ENCODE data around the gene PLB1.

PLB1 gene

DNA sequence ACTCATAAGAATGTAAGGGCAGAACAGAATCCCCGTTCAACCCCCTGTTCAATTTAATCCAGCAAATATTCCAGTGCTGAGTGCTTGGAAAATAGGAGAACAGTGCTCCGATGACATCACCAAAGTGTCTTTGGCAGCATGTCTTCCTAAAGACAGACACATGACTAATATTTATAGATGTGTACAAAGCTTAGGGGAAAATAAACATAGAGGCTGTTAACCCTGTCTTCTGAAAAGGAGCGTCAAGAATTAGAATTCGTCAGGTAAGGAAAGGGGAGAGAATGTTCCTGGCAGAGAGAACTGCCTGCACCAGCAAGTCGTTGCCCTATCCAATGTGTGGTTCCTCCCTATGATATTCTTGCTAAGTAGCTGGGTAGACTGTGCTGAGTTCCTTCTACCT, 72.7 kb downstream of the PLB1 start:
- TF ChIP-seq, protein P1, sequence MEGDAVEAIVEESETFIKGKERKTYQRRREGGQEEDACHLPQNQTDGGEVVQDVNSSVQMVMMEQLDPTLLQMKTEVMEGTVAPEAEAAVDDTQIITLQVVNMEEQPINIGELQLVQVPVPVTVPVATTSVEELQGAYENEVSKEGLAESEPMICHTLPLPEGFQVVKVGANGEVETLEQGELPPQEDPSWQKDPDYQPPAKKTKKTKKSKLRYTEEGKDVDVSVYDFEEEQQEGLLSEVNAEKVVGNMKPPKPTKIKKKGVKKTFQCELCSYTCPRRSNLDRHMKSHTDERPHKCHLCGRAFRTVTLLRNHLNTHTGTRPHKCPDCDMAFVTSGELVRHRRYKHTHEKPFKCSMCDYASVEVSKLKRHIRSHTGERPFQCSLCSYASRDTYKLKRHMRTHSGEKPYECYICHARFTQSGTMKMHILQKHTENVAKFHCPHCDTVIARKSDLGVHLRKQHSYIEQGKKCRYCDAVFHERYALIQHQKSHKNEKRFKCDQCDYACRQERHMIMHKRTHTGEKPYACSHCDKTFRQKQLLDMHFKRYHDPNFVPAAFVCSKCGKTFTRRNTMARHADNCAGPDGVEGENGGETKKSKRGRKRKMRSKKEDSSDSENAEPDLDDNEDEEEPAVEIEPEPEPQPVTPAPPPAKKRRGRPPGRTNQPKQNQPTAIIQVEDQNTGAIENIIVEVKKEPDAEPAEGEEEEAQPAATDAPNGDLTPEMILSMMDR (IDR thresholded peaks at IDR 0.05; ENCODE audit: low read length) = no peak
- TF ChIP-seq EZH2 (optimal IDR thresholded peaks at IDR 0.05; ENCODE audit: low read depth, low read length) = no peak
- no peak for TF ChIP-seq EZH2phosphoT487 (IDR thresholded peaks at IDR 0.05; ENCODE audit: low read length)
- no peak overlapping the region for H3K27ac ChIP-seq (ENCODE audit: low read length)

DNA sequence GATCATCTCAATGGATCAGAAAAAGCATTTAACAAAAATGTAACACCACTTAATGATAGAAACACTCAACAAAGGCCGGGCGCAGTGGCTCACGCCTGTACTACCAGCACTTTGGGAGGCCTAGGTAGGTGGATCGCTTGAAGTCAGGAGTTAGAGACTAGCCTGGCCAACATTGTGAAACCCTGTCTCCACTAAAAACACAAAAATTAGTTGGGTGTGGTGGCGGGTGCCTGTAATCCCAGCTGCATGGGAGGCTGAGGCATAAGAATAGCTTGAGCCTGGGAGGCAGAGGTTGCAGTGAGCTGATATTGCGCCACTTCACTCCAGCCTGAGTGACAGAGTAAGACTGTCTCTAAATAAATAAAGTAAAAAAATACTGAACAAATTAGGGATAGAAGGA, 74.6 kb downstream of the PLB1 start:
- no peak for TF ChIP-seq EZH2 (optimal IDR thresholded peaks at IDR 0.05; ENCODE audit: low read depth, low read length)
- TF ChIP-seq EZH2phosphoT487 (IDR thresholded peaks at IDR 0.05; ENCODE audit: low read length) = no peak
- TF ChIP-seq, protein P1 (IDR thresholded peaks at IDR 0.05; ENCODE audit: low read length) = no peak
- Histone ChIP-seq H3K27me3 (replicated peaks; ENCODE audit: insufficient read depth, low read length) (no peaks in the 10 kb centered on the region), H3K9ac (ENCODE audit: low read length) (no peak overlapping the region), H3K79me2 (ENCODE audit: low read length) (no peaks in the 10 kb centered on the region), H3K27ac (ENCODE audit: low read length) (no peak overlapping the region), H3K4me3 (ENCODE audit: low read length) (no peak overlapping the region), H3K4me1 (ENCODE audit: low read length) (peaks cover 5% of the 10 kb centered on the region; the same call in 1 of the 2 replicates), H3K4me2 (ENCODE audit: low read depth, low read length) (no peak overlapping the region), H3K36me3 (replicated peaks; ENCODE audit: insufficient read depth, low read length) (no peaks in the 10 kb centered on the region), H3F3A (ENCODE audit: insufficient read depth, low read length) (no peaks in the 10 kb centered on the region), H4K20me1 (ENCODE audit: insufficient read depth, low read length) (no peaks in the 10 kb centered on the region), H2AFZ (ENCODE audit: low read length) (no peak overlapping the region), H3K9me3 (replicated peaks; ENCODE audit: insufficient read depth, low read length) (no peaks in the 10 kb centered on the region), H3K9me2 (replicated peaks; ENCODE audit: insufficient read depth, low read length) (no peaks in the 10 kb centered on the region)
- DNase-seq = no peak

More for the DNA sequence above, 72.7 kb downstream of the PLB1 start:
- Histone ChIP-seq H3K27me3 (replicated peaks; ENCODE audit: insufficient read depth, low read length) (no peaks in the 10 kb centered on the region), H3K4me2 (ENCODE audit: low read depth, low read length) (no peak overlapping the region), H3K9ac (ENCODE audit: low read length) (no peak overlapping the region), H2AFZ (ENCODE audit: low read length) (no peak overlapping the region), H3K9me3 (replicated peaks; ENCODE audit: insufficient read depth, low read length) (no peaks in the 10 kb centered on the region), H3K79me2 (ENCODE audit: low read length) (no peaks in the 10 kb centered on the region), H3F3A (ENCODE audit: insufficient read depth, low read length) (no peaks in the 10 kb centered on the region), H3K9me2 (replicated peaks; ENCODE audit: insufficient read depth, low read length) (no peaks in the 10 kb centered on the region), H4K20me1 (ENCODE audit: insufficient read depth, low read length) (no peaks in the 10 kb centered on the region), H3K4me3 (ENCODE audit: low read length) (no peak overlapping the region), H3K36me3 (replicated peaks; ENCODE audit: insufficient read depth, low read length) (no peaks in the 10 kb centered on the region), H3K4me1 (ENCODE audit: low read length) (peaks cover 5% of the 10 kb centered on the region; the same call in 1 of the 2 replicates)
- DNase-seq = no peak

DNA sequence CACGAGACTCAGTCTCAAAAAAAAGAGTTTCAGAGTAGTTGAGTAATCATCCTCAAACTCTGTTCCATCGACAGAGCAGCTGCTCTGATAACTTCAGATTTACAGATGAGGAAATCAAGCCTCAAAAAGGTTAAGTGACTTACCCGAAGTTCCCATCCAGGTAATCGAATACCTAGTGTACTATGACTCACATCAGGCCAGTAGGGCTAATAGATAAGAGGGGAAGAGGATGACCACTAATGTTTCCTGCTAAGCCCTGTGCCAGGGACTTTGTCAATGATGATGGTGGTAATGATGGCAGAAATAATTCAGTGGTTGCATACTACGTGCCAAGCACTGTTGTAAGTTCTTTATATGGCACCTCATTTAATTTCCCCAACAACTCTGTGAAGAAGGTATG, 80.9 kb downstream of the PLB1 start:
- Histone ChIP-seq H3K27me3 (replicated peaks; ENCODE audit: insufficient read depth, low read length) (no peaks in the 10 kb centered on the region), H3K36me3 (replicated peaks; ENCODE audit: insufficient read depth, low read length) (no peaks in the 10 kb centered on the region), H3F3A (ENCODE audit: insufficient read depth, low read length) (no peaks in the 10 kb centered on the region), H3K27ac (ENCODE audit: low read length) (no peak overlapping the region), H3K79me2 (ENCODE audit: low read length) (no peaks in the 10 kb centered on the region), H2AFZ (ENCODE audit: low read length) (no peak overlapping the region), H3K4me2 (ENCODE audit: low read depth, low read length) (no peak overlapping the region), H3K9me2 (replicated peaks; ENCODE audit: insufficient read depth, low read length) (no peaks in the 10 kb centered on the region), H3K4me1 (ENCODE audit: low read length) (no peaks in the 10 kb centered on the region), H3K9me3 (replicated peaks; ENCODE audit: insufficient read depth, low read length) (no peaks in the 10 kb centered on the region), H3K4me3 (ENCODE audit: low read length) (no peak overlapping the region), H3K9ac (ENCODE audit: low read length) (no peak overlapping the region), H4K20me1 (ENCODE audit: insufficient read depth, low read length) (no peaks in the 10 kb centered on the region)
- no peak for DNase-seq
- TF ChIP-seq EZH2 (optimal IDR thresholded peaks at IDR 0.05; ENCODE audit: low read depth, low read length) (no peak), EZH2phosphoT487 (IDR thresholded peaks at IDR 0.05; ENCODE audit: low read length) (no peak)
- TF ChIP-seq, protein P1 (IDR thresholded peaks at IDR 0.05; ENCODE audit: low read length) = no peak

Measured in MM.1S (cell line).